ENCODE data around the gene TALDO1.

TALDO1 gene

GRCh38 chr11:799641-800316, 52.5 kb downstream of the TALDO1 start:
- DNase-seq (ENCODE audit: low read depth, low spot score), result no peak

- DNase-seq (ENCODE audit: low read depth, low spot score), result no peak
These were observed 53.2 kb downstream of the TALDO1 start for GRCh38 chr11:800473-800872.

- DNase-seq (ENCODE audit: low read depth, low spot score), result no peak
These were observed 54.0 kb downstream of the TALDO1 start for GRCh38 chr11:801097-801780.

GRCh38 chr11:802018-802617, 54.9 kb downstream of the TALDO1 start:
- no peak for DNase-seq (ENCODE audit: low read depth, low spot score)

GRCh38 chr11:802693-803466, 55.6 kb downstream of the TALDO1 start:
- no peak for DNase-seq (ENCODE audit: low read depth, low spot score)

GRCh38 chr11:803467-803742, 56.1 kb downstream of the TALDO1 start:
- DNase-seq (ENCODE audit: low read depth, low spot score), result no peak

GRCh38 chr11:803770-804598, 56.7 kb downstream of the TALDO1 start:
- no peak for DNase-seq (ENCODE audit: low read depth, low spot score)

- no peak for DNase-seq (ENCODE audit: low read depth, low spot score)
These were observed 57.3 kb downstream of the TALDO1 start for GRCh38 chr11:804599-804964.

GRCh38 chr11:808427-809286, 61.4 kb downstream of the TALDO1 start:
- no peak for DNase-seq (ENCODE audit: low read depth, low spot score)

- peak; percentile 94 for DNase-seq (ENCODE audit: low read depth, low spot score)
These were observed 62.2 kb downstream of the TALDO1 start, which contains the start of gene RPLP2 for GRCh38 chr11:809287-810039. Gene RPLP2, plus strand, starts transcription at chr11:809967. Its CDS starts 268 bp downstream, at chr11:810235.

GRCh38 chr11:810040-810567, 62.8 kb downstream of the TALDO1 start:
- no peak for DNase-seq (ENCODE audit: low read depth, low spot score)

- DNase-seq (ENCODE audit: low read depth, low spot score), result no peak
These were observed 64.4 kb downstream of the TALDO1 start for GRCh38 chr11:811446-812245.

GRCh38 chr11:812390-812789, 65.1 kb downstream of the TALDO1 start:
- DNase-seq (ENCODE audit: low read depth, low spot score), result no peak

- DNase-seq (ENCODE audit: low read depth, low spot score), result no peak
These were observed 65.8 kb downstream of the TALDO1 start for GRCh38 chr11:813072-813455.

GRCh38 chr11:813456-814096, 66.3 kb downstream of the TALDO1 start:
- DNase-seq (ENCODE audit: low read depth, low spot score), result no peak

Measured in smooth muscle cell of the brain vasculature (primary cell).